MG63 (cell line): ENCODE data around the gene ZNF335. TPM values are rescaled to one million over a fixed set of nuclear protein-coding genes. Genes with fewer than 3 reads are reported as not detected.
"Not testable (repeated sequence)": the region's sequence is repeated elsewhere in the genome, so short reads cannot be mapped to it uniquely, and the experiment has no call there.

Source experiments
- DNase-seq: peaks from one replicate; pipeline ENCODE4 v3.0.0-alpha.2; 2020
- H3K27me3 ChIP-seq: fragments of 250-450 bp; sonication (Bioruptor Pico); 2 replicates; pipeline ENCODE4 v1.5.1; 2020; ENCODE audit warnings: mild to moderate bottlenecking, moderate library complexity
- H3K36me3 ChIP-seq: fragments of 250-450 bp; sonication (Bioruptor Pico); 2 replicates; pipeline ENCODE4 v1.5.1; 2020; ENCODE audit warnings: mild to moderate bottlenecking, moderate library complexity
- H3K4me3 ChIP-seq: fragments of 250-450 bp; sonication (Bioruptor Pico); 2 replicates; pipeline ENCODE4 v1.5.1; 2020; ENCODE audit warnings: mild to moderate bottlenecking, moderate library complexity
- H3K9me3 ChIP-seq: fragments of 250-450 bp; sonication (Bioruptor Pico); 2 replicates; pipeline ENCODE4 v1.5.1; 2020; ENCODE audit warnings: mild to moderate bottlenecking, moderate library complexity
- total RNA-seq: library from RNA; depleted of rRNA; stranded (reverse); fragments of >200 nt; shearing (Covaris generic); gene quantifications from 2 replicates; pipeline ENCODE4 v1.2.3, GENCODE V29; 2014; ENCODE audit warnings: low replicate concordance

The ZNF335 gene
- total RNA-seq, 1 experiment from 2014 or later, result 8.7 TPM

- no peak for DNase-seq
These were observed 53.7 kb downstream of the ZNF335 start for GRCh38 chr20:45918182-45918737.

GRCh38 chr20:45917790-45918141, 54.2 kb downstream of the ZNF335 start:
- no peaks in the 10 kb centered on the region for H3K36me3 ChIP-seq
- H3K9me3 ChIP-seq, result no peaks in the 10 kb centered on the region
- H3K4me3 ChIP-seq, result no peak overlapping the region
- peak; percentile 59 for DNase-seq
- H3K27me3 ChIP-seq, result no peaks in the 10 kb centered on the region

More at GRCh38 chr20:45918182-45918737, 53.7 kb downstream of the ZNF335 start:
- Histone ChIP-seq H3K27me3 (no peaks in the 10 kb centered on the region), H3K9me3 (no peaks in the 10 kb centered on the region), H3K4me3 (no peak overlapping the region), H3K36me3 (no peaks in the 10 kb centered on the region)

GRCh38 chr20:45913116-45913515, 58.9 kb downstream of the ZNF335 start:
- no peak for DNase-seq
- H3K9me3 ChIP-seq, result no peaks in the 10 kb centered on the region

GRCh38 chr20:45912344-45912682, 59.7 kb downstream of the ZNF335 start:
- Histone ChIP-seq H3K36me3 (peaks cover 32% of the 10 kb centered on the region), H3K27me3 (no peaks in the 10 kb centered on the region), H3K4me3 (peak overlapping the region; percentile 56), H3K9me3 (no peaks in the 10 kb centered on the region)
- DNase-seq, result no peak

More at GRCh38 chr20:45913116-45913515, 58.9 kb downstream of the ZNF335 start:
- H3K4me3 ChIP-seq, result no peak overlapping the region
- no peaks in the 10 kb centered on the region for H3K27me3 ChIP-seq
- H3K36me3 ChIP-seq, result peaks cover 24% of the 10 kb centered on the region

GRCh38 chr20:45911486-45912343, 60.3 kb downstream of the ZNF335 start, which contains the start of gene PLTP:
PLTP (minus strand) TSS chr20:45912155; CDS start chr20:45911452, 703 bp downstream.
- Histone ChIP-seq H3K9me3 (no peaks in the 10 kb centered on the region), H3K36me3 (peaks cover 34% of the 10 kb centered on the region), H3K4me3 (peak within 1 kb of the TSS; percentile 56), H3K27me3 (no peaks in the 10 kb centered on the region)
- DNase-seq, result peak; percentile 76

GRCh38 chr20:45910670-45911485, 61.1 kb downstream of the ZNF335 start:
- peak overlapping the region; percentile 56 for H3K4me3 ChIP-seq
- H3K27me3 ChIP-seq, result no peaks in the 10 kb centered on the region
- H3K36me3 ChIP-seq, result peaks cover 40% of the 10 kb centered on the region
- no peaks in the 10 kb centered on the region for H3K9me3 ChIP-seq
- peak; percentile 99 for DNase-seq

GRCh38 chr20:45909817-45910669, 62.0 kb downstream of the ZNF335 start:
- no peaks in the 10 kb centered on the region for H3K9me3 ChIP-seq
- H3K36me3 ChIP-seq, result peaks cover 48% of the 10 kb centered on the region
- no peaks in the 10 kb centered on the region for H3K27me3 ChIP-seq
- no peak for DNase-seq
- peak overlapping the region; percentile 22 for H3K4me3 ChIP-seq

- Histone ChIP-seq H3K36me3 (peaks cover 53% of the 10 kb centered on the region), H3K4me3 (no peak overlapping the region), H3K9me3 (no peaks in the 10 kb centered on the region), H3K27me3 (no peaks in the 10 kb centered on the region)
- no peak for DNase-seq
These were observed 62.6 kb downstream of the ZNF335 start for GRCh38 chr20:45909336-45909808.

GRCh38 chr20:45908084-45908483, 63.9 kb downstream of the ZNF335 start:
- no peaks in the 10 kb centered on the region for H3K27me3 ChIP-seq
- no peak overlapping the region for H3K4me3 ChIP-seq
- H3K9me3 ChIP-seq, result no peaks in the 10 kb centered on the region
- peaks cover 66% of the 10 kb centered on the region for H3K36me3 ChIP-seq
- no peak for DNase-seq

GRCh38 chr20:45907219-45907948, 64.6 kb downstream of the ZNF335 start:
- H3K27me3 ChIP-seq, result no peaks in the 10 kb centered on the region
- H3K36me3 ChIP-seq, result peaks cover 71% of the 10 kb centered on the region
- no peaks in the 10 kb centered on the region for H3K9me3 ChIP-seq
- H3K4me3 ChIP-seq, result no peak overlapping the region
- DNase-seq, result no peak

- Histone ChIP-seq H3K27me3 (no peaks in the 10 kb centered on the region), H3K4me3 (no peak overlapping the region), H3K9me3 (no peaks in the 10 kb centered on the region), H3K36me3 (peaks cover 88% of the 10 kb centered on the region)
- no peak for DNase-seq
These were observed 66.4 kb downstream of the ZNF335 start for GRCh38 chr20:45905505-45906079.

- Histone ChIP-seq H3K4me3 (no peak overlapping the region), H3K36me3 (peaks cover 86% of the 10 kb centered on the region), H3K27me3 (no peaks in the 10 kb centered on the region), H3K9me3 (no peaks in the 10 kb centered on the region)
- DNase-seq, result no peak
These were observed 67.2 kb downstream of the ZNF335 start for GRCh38 chr20:45904583-45905504.

GRCh38 chr20:45902199-45902701, 69.8 kb downstream of the ZNF335 start:
- Histone ChIP-seq H3K9me3 (no peaks in the 10 kb centered on the region), H3K36me3 (peaks cover 70% of the 10 kb centered on the region), H3K4me3 (no peak overlapping the region), H3K27me3 (no peaks in the 10 kb centered on the region)
- no peak for DNase-seq

GRCh38 chr20:45901332-45901731, 70.7 kb downstream of the ZNF335 start:
- H3K36me3 ChIP-seq, result peaks cover 75% of the 10 kb centered on the region
- not testable (repeated sequence) for H3K9me3 ChIP-seq, H3K4me3 ChIP-seq, H3K27me3 ChIP-seq, DNase-seq
